ENCODE data around the gene WASF2. TPM values are rescaled to one million over a fixed set of nuclear protein-coding genes. Genes with fewer than 3 reads are reported as not detected.

The WASF2 gene
- total and polyA plus RNA-seq, 2 of the 4 experiments (the other 2 are of a cell fraction), result 7.9 to 45.4 TPM

DNA sequence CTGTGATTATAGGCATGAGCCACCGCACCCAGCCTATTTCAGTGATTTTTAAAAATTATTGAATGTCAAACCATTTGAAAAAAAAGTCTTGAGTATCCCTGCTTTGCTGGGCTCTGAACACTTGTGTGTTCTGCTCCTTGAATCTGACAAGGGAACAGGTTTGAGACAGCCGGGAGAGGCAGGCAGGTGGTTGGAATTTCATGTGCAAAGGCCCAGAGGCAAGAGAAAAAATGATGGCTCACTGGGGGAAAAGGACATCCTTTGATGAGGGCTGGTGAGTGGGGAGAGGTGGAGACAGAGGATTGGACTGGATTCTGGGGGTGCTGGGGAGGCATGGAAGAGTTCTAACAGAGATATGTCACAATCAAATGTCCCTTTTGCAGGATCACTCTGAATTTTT is 13.1 kb upstream of the WASF2 start:
- Histone ChIP-seq H3K4ac (ENCODE audit: low read depth, low read length) (no peak overlapping the region), H2BK15ac (ENCODE audit: low read depth, low read length) (no peak overlapping the region), H2BK20ac (ENCODE audit: low read depth, low read length) (no peak overlapping the region), H4K20me1 (ENCODE audit: insufficient read depth, low read length) (no peaks in the 10 kb centered on the region), H3K14ac (replicated peaks; ENCODE audit: low read depth, low read length) (no peak overlapping the region), H3K9me1 (ENCODE audit: insufficient read depth, low read length) (peaks cover 4% of the 10 kb centered on the region; the same call in 1 of the 2 replicates), H3K4me1 (ENCODE audit: control insufficient read depth, insufficient read depth, low read length) (peaks cover 15% of the 10 kb centered on the region), H3K23ac (ENCODE audit: low read depth, low read length) (no peak overlapping the region), H2AK5ac (ENCODE audit: low read depth, low read length) (no peak overlapping the region), H3K56ac (ENCODE audit: extremely low read depth, insufficient read depth, low read length) (no peak overlapping the region), H4K5ac (ENCODE audit: low read depth, low read length) (no peak overlapping the region), H2BK120ac (ENCODE audit: low read depth, low read length) (no peak overlapping the region), H3K9ac (ENCODE audit: low read depth, low read length) (no peak overlapping the region), H2AK9ac (replicated peaks; ENCODE audit: low read depth, low read length, poor library complexity) (no peak overlapping the region), H4K91ac (ENCODE audit: insufficient read depth, low read depth, low read length) (no peak overlapping the region), H2BK5ac (ENCODE audit: low read depth, low read length, poor library complexity, severe bottlenecking) (no peak overlapping the region), H4K8ac (ENCODE audit: low read depth in 2 of 2, low read length in 2 of 2) (no peak overlapping the region), H3K18ac (ENCODE audit: low read depth, low read length) (no peak overlapping the region), H3K4me2 (ENCODE audit: low read depth, low read length) (no peak overlapping the region), H3K4me3 (ENCODE audit: insufficient read depth, low read depth, low read length) (no peak overlapping the region), H2AFZ (replicated peaks; ENCODE audit: low read length, poor library complexity) (no peak overlapping the region), H3K27me3 (ENCODE audit: control insufficient read depth, insufficient read depth, low read length) (no peaks in the 10 kb centered on the region), H3K79me1 (ENCODE audit: low read depth in 1 of 2, low read length in 2 of 2) (no peaks in the 10 kb centered on the region), H3K9me3 (ENCODE audit: control insufficient read depth, insufficient read depth, low read length) (no peaks in the 10 kb centered on the region), H3K36me3 (ENCODE audit: control insufficient read depth, insufficient read depth, low read length) (no peaks in the 10 kb centered on the region), H3K27ac (ENCODE audit: insufficient read depth, low read length) (no peak overlapping the region)
- dilution Hi-C loops (cut with HindIII; ENCODE audit: low sequenced_read_pairs, unreplicated experiment), result no loop called here
- intact Hi-C loops (cut with micrococcal nuclease), result no loop called here
- ChIA-PET CTCF (no interaction called here), POLR2A (ENCODE audit: unreplicated experiment) (interaction anchor here (0.6 kb wide), 1 partner anchor 98 kb away, joined by 3 read pairs; no protein-coding TSS in a partner anchor)
- DNase-seq (no peak), ATAC-seq (ENCODE audit: low read depth) (no peak)
- TF ChIP-seq CHD1 (IDR thresholded peaks at IDR 0.05; ENCODE audit: low read depth, low read length) (no peak), RAD21 (IDR thresholded peaks at IDR 0.05; ENCODE audit: low read length) (no peak), POLR2A (IDR thresholded peaks at IDR 0.05; ENCODE audit: low read depth, low read length) (no peak), FOS (IDR thresholded peaks at IDR 0.05; ENCODE audit: low read depth, low read length) (no peak), MAFK (IDR thresholded peaks at IDR 0.05; ENCODE audit: low read depth, low read length) (no peak), BHLHE40 (IDR thresholded peaks at IDR 0.05; ENCODE audit: low read depth, low read length) (no peak), MAZ (IDR thresholded peaks at IDR 0.05; ENCODE audit: borderline replicate concordance, low read depth, low read length) (no peak), MXI1 (IDR thresholded peaks at IDR 0.05; ENCODE audit: borderline replicate concordance, low read depth, low read length) (no peak), CEBPB (IDR thresholded peaks at IDR 0.05; ENCODE audit: low read depth, low read length) (no peak), SMC3 (IDR thresholded peaks at IDR 0.05; ENCODE audit: low read depth, low read length) (no peak), RCOR1 (IDR thresholded peaks at IDR 0.05; ENCODE audit: insufficient replicate concordance, low read length) (no peak), RFX5 (IDR thresholded peaks at IDR 0.05; ENCODE audit: low read depth, low read length) (no peak), NFE2L2 (IDR thresholded peaks at IDR 0.05; ENCODE audit: low read depth, low read length) (no peak)
- TF ChIP-seq, protein P1, sequence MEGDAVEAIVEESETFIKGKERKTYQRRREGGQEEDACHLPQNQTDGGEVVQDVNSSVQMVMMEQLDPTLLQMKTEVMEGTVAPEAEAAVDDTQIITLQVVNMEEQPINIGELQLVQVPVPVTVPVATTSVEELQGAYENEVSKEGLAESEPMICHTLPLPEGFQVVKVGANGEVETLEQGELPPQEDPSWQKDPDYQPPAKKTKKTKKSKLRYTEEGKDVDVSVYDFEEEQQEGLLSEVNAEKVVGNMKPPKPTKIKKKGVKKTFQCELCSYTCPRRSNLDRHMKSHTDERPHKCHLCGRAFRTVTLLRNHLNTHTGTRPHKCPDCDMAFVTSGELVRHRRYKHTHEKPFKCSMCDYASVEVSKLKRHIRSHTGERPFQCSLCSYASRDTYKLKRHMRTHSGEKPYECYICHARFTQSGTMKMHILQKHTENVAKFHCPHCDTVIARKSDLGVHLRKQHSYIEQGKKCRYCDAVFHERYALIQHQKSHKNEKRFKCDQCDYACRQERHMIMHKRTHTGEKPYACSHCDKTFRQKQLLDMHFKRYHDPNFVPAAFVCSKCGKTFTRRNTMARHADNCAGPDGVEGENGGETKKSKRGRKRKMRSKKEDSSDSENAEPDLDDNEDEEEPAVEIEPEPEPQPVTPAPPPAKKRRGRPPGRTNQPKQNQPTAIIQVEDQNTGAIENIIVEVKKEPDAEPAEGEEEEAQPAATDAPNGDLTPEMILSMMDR (conservative IDR thresholded peaks at IDR 0.05; ENCODE audit: low read depth, low read length), result no peak
- TF ChIP-seq, protein P2, sequence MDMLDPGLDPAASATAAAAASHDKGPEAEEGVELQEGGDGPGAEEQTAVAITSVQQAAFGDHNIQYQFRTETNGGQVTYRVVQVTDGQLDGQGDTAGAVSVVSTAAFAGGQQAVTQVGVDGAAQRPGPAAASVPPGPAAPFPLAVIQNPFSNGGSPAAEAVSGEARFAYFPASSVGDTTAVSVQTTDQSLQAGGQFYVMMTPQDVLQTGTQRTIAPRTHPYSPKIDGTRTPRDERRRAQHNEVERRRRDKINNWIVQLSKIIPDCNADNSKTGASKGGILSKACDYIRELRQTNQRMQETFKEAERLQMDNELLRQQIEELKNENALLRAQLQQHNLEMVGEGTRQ (IDR thresholded peaks at IDR 0.05; ENCODE audit: low read depth, low read length), result no peak
- TF ChIP-seq, protein P3, sequence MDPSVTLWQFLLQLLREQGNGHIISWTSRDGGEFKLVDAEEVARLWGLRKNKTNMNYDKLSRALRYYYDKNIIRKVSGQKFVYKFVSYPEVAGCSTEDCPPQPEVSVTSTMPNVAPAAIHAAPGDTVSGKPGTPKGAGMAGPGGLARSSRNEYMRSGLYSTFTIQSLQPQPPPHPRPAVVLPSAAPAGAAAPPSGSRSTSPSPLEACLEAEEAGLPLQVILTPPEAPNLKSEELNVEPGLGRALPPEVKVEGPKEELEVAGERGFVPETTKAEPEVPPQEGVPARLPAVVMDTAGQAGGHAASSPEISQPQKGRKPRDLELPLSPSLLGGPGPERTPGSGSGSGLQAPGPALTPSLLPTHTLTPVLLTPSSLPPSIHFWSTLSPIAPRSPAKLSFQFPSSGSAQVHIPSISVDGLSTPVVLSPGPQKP (IDR thresholded peaks at IDR 0.05; ENCODE audit: borderline replicate concordance, low read depth, low read length), result no peak
- no TSS peak for BruUV-seq (replicated peaks)
- WGBS, 2 experiments (ENCODE audit: extremely low coverage in 2 of 2, insufficient read length in 1 of 2), result 100% methylated on average over 1 of the region's 2 CpGs; no CpG with 5 or more reads in 1 of the 2 experiments
- in situ Hi-C loops (cut with MboI; ENCODE audit: low sequenced_read_pairs), result no loop called here
